HCT116 (cell line): ENCODE data around the gene TOMM70. TPM values are rescaled to one million over a fixed set of nuclear protein-coding genes. Genes with fewer than 3 reads are reported as not detected.

Experiments
- ATAC-seq: fragments of 200-7000 bp; cut with Tn5 transposase; 2 replicates; pipeline ENCODE4 v1.9.1; 2020; ENCODE audit warnings: mild to moderate bottlenecking, moderate library complexity
- Bru-seq: library from RNA; stranded (reverse); fragments of 400-500 nt; gene quantifications from one replicate; lab custom pipeline; 2021; lab: Mats Ljungman, UMichigan
- BruChase-seq, 2 experiments: library from RNA; stranded (reverse); fragments of 400-500 nt; gene quantifications; one replicate each; lab custom pipeline; 2021; lab: Mats Ljungman, UMichigan
- BruUV-seq: library from RNA; stranded (reverse); fragments of 400-500 nt; replicated peaks from 2 replicates; lab custom pipeline; 2021; lab: Mats Ljungman, UMichigan
- CTCF ChIA-PET: fragments of 300-600 bp; sonication (Branson Sonifier 250); formaldehyde crosslinking; loops from one replicate; lab custom pipeline; 2021; ENCODE audit warnings: antibody characterized with exemption; lab: Charles Lee
- POLR2A ChIA-PET: fragments of 300-600, 350-600 bp; sonication (Branson Sonifier 250); formaldehyde crosslinking; loops from one replicate; lab custom pipeline; 2021; ENCODE audit warnings: antibody characterized with exemption; lab: Charles Lee
- RAD21 ChIA-PET, 2 experiments: fragments of 300-600 bp; sonication (Branson Sonifier 250); formaldehyde crosslinking; loops; one replicate each; lab custom pipeline; 2023; ENCODE audit warnings: low total read pairs in 2 of 2; ENCODE audit not compliant: uncharacterized antibody in 2 of 2, unreplicated experiment in 2 of 2, low non-redundant PET in 1 of 2; lab: Charles Lee
- DNase-seq: peaks from one replicate; pipeline ENCODE4 v3.0.0-alpha.2; 2010; ENCODE audit warnings: low read depth, low spot score
- H2AFZ ChIP-seq: fragments of 200-600 bp; shearing (Covaris generic), sonication (generic); 2 replicates; pipeline ENCODE4 v1.6.1; 2017; ENCODE audit warnings: low read depth, mixed run types, mixed read lengths, antibody characterized with exemption, low read length; ENCODE audit not compliant: poor library complexity, severe bottlenecking
- H3K27ac ChIP-seq: 2 replicates; pipeline ENCODE4 v1.5.1; 2012; ENCODE audit warnings: low read depth, low read length
- H3K27me3 ChIP-seq: fragments of 200-600 bp; sonication (generic); 2 replicates; pipeline ENCODE4 v1.6.1; 2016; ENCODE audit warnings: mixed run types, low read length, mixed read lengths; ENCODE audit not compliant: insufficient read depth
- H3K36me3 ChIP-seq, 2 experiments: fragments of 200-500 bp in 1 of 2; fragments of 200-600 bp in 1 of 2; sonication (Bioruptor generic) in 1 of 2; sonication (generic) in 1 of 2; 2 replicates each; pipeline versions ENCODE4 v1.5.1 to v1.6.1; 2014 to 2016; ENCODE audit warnings: low read length in 2 of 2, inconsistent platforms in 1 of 2, mixed read lengths in 1 of 2, mixed run types in 1 of 2; ENCODE audit not compliant: insufficient read depth in 2 of 2, control insufficient read depth in 1 of 2
- H3K4me1 ChIP-seq, 2 experiments: fragments of 200-600 bp in 1 of 2; sonication (generic) in 1 of 2; 2 replicates each; pipeline versions ENCODE4 v1.5.1 to v1.6.1; 2012 to 2017; ENCODE audit warnings: low read length in 2 of 2, inconsistent platforms in 1 of 2, mild to moderate bottlenecking in 1 of 2, mixed read lengths in 1 of 2, mixed run types in 1 of 2, moderate library complexity in 1 of 2; ENCODE audit not compliant: insufficient read depth in 2 of 2, control insufficient read depth in 1 of 2
- H3K4me2 ChIP-seq: fragments of 200-600 bp; sonication (generic); 2 replicates; pipeline ENCODE4 v1.6.1; 2017; ENCODE audit warnings: mixed run types, low read length, mixed read lengths
- H3K4me3 ChIP-seq, 2 experiments: fragments of 200-600 bp in 1 of 2; sonication (generic) in 1 of 2; replicated peaks in 1 of 2; 2 replicates each; pipeline ENCODE4 v1.5.1; 2011 to 2016; ENCODE audit warnings: low read length in 2 of 2, control low read depth in 1 of 2, low read depth in 1 of 2, mild to moderate bottlenecking in 1 of 2, mixed read lengths in 1 of 2, mixed run types in 1 of 2
- H3K79me2 ChIP-seq: fragments of 200-600 bp; sonication (generic); 2 replicates; pipeline ENCODE4 v1.6.1; 2017; ENCODE audit warnings: mild to moderate bottlenecking, mixed run types, low read length, moderate library complexity, mixed read lengths; ENCODE audit not compliant: insufficient read depth
- H3K9ac ChIP-seq: fragments of 200-600 bp; sonication (generic); 2 replicates; pipeline ENCODE4 v1.6.1; 2016; ENCODE audit warnings: low read length, mixed read lengths
- H3K9me2 ChIP-seq: fragments of 200-600 bp; sonication (generic), shearing (Covaris generic); 2 replicates; pipeline ENCODE4 v1.6.1; 2017; ENCODE audit warnings: mixed run types, mild to moderate bottlenecking, moderate library complexity; ENCODE audit not compliant: insufficient read depth
- H3K9me3 ChIP-seq, 2 experiments: fragments of 200-500 bp in 1 of 2; fragments of 200-600 bp in 1 of 2; sonication (Bioruptor generic) in 1 of 2; sonication (generic) in 1 of 2; 2 replicates each; pipeline ENCODE4 v1.6.1; 2014 to 2017; ENCODE audit warnings: low read length in 2 of 2, mixed read lengths in 2 of 2, inconsistent platforms in 1 of 2, low read depth in 1 of 2, mild to moderate bottlenecking in 1 of 2, mixed run types in 1 of 2, moderate library complexity in 1 of 2; ENCODE audit not compliant: control insufficient read depth in 1 of 2, insufficient read depth in 1 of 2
- H4K20me1 ChIP-seq: fragments of 200-600 bp; sonication (generic), shearing (Covaris generic); 2 replicates; pipeline ENCODE4 v1.6.1; 2017; ENCODE audit warnings: mixed run types, mild to moderate bottlenecking, moderate library complexity; ENCODE audit not compliant: insufficient read depth
- CBX3 ChIP-seq: IDR thresholded peaks from 2 replicates; pipeline ENCODE4 v1.6.1; 2012; ENCODE audit warnings: low read depth
- CEBPB ChIP-seq: IDR thresholded peaks from 2 replicates; pipeline ENCODE4 v1.6.1; 2012; ENCODE audit warnings: low read depth
- EGR1 ChIP-seq: IDR thresholded peaks from 2 replicates; pipeline ENCODE4 v1.6.1; 2012; ENCODE audit warnings: low read depth
- ELF1 ChIP-seq: IDR thresholded peaks from 2 replicates; pipeline ENCODE4 v1.6.1; 2012; ENCODE audit warnings: low read depth, borderline replicate concordance
- EZH2 ChIP-seq: fragments of 200-600 bp; sonication (generic); IDR thresholded peaks from 2 replicates; pipeline ENCODE4 v1.6.1; 2017; ENCODE audit warnings: antibody characterized with exemption, mixed run types
- FOSL1 ChIP-seq: IDR thresholded peaks from 2 replicates; pipeline ENCODE4 v1.6.1; 2012; ENCODE audit warnings: low read depth
- MAX ChIP-seq: IDR thresholded peaks from 2 replicates; pipeline ENCODE4 v1.6.1; 2012
- POLR2A ChIP-seq: IDR thresholded peaks from 2 replicates; pipeline ENCODE4 v1.7.0; 2011; ENCODE audit warnings: borderline replicate concordance; ENCODE audit not compliant: insufficient read depth, insufficient read length; ENCODE audit errors: extremely low read depth
- POLR2AphosphoS5 ChIP-seq: IDR thresholded peaks from 2 replicates; pipeline ENCODE4 v1.6.1; 2011; ENCODE audit warnings: mild to moderate bottlenecking, low read depth, low read length, moderate library complexity
- SIN3A ChIP-seq: IDR thresholded peaks from 2 replicates; pipeline ENCODE4 v1.6.1; 2012; ENCODE audit warnings: low read depth
- SP1 ChIP-seq: IDR thresholded peaks from 2 replicates; pipeline ENCODE4 v1.6.1; 2012; ENCODE audit warnings: low read depth
- SRF ChIP-seq: IDR thresholded peaks from 2 replicates; pipeline ENCODE4 v1.6.1; 2012; ENCODE audit warnings: low read depth
- TCF7L2 ChIP-seq: IDR thresholded peaks from 2 replicates; pipeline ENCODE4 v1.7.0; 2011; ENCODE audit warnings: borderline replicate concordance, inconsistent platforms; ENCODE audit not compliant: insufficient read depth, insufficient read length; ENCODE audit errors: extremely low read depth
- YY1 ChIP-seq: IDR thresholded peaks from 2 replicates; pipeline ENCODE4 v1.6.1; 2011; ENCODE audit warnings: low read length, low read depth, moderate library complexity, mild to moderate bottlenecking; ENCODE audit not compliant: insufficient replicate concordance; ENCODE audit errors: extremely low read depth
- ZFX ChIP-seq: fragments of 450-650 bp; IDR thresholded peaks from 2 replicates; pipeline ENCODE4 v1.6.1; 2017
- intact Hi-C: fragments of 100-400 bp; cut with micrococcal nuclease; formaldehyde crosslinking; loops from 2 replicates; pipeline ENCODE4 v1.10.0; 2022
- long read RNA-seq: library from polyadenylated mRNA; unstranded; transcript quantifications from one replicate; pipeline ENCODE4 v2.0.0, GENCODE V29; 2021; ENCODE audit not compliant: unreplicated experiment
- polyA plus RNA-seq: library from polyadenylated mRNA; unstranded; fragments of >200 nt; gene quantifications from 2 replicates; pipeline ENCODE4 v1.2.1, GENCODE V29; 2012; ENCODE audit warnings: missing spikeins
- total RNA-seq: library from RNA; stranded (reverse); gene quantifications from one replicate; pipeline ENCODE4 v1.2.1, GENCODE V29; 2021; ENCODE audit not compliant: unreplicated experiment

TOMM70 gene
- total RNA-seq (54.9 TPM), Bru-seq, nascent RNA (percentile 89 among the genes with signal in this experiment), BruChase-seq, experiment 1, labeled RNA remaining after a 6-hour chase (percentile 95 among the genes with signal in this experiment), BruChase-seq, experiment 2, labeled RNA remaining after a 2-hour chase (percentile 89 among the genes with signal in this experiment)
- polyA plus RNA-seq: 18.4 and 25.3 TPM in 2 replicates
- long read RNA-seq, full-length matches to known transcripts: 118 of 152 reads
- long read RNA-seq, partial matches to known transcripts: 30 of 152 reads
- long read RNA-seq, other reads (novel, unspliced or antisense): 4 of 152 reads

DNA sequence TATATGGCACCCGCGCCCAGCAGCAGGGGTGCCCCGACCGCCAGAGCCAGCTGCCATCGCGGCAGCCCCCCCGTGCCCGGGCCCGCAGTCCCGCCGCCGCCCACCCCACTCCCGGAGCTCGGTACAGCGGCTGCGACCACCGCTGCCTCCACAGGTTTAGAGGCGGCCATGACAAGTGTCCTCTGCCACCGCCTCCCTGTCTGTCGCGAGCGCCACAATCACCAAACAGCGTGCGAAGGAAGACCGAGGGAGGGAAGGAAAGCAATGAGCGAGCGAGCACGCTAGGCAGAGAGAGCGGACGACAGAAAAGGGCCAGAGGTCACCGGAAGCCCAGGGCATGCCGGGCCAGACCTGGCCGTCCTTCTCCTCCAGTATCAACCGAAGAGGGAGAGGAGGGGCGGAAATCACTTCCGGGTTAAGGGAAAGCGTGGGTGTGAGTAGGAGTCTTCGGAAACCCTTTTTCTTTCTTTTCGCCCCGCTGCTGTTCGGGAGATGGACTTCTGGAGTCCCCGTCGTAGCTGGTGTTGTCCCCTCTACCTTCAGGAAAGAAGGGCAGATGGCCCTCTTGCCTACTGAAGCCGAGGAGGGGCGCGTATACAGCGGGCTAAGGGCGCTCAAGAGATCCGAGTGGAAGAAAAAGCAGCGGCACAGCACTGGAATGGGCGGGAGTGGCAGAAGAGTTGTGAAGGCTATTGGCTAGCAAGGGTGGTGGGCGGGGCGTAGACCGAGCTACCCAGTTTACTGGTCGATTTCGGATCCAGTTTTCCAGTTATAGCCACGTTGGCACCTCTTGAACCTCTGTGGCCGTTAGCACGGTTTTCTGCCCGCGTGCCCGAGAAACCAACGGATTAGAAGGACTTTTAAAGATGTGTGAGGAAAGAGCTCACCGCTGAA is at the start of gene TOMM70, which contains the start of gene LNP1:
TOMM70 (minus strand) TSS at position 310 of the 894 bp plus-strand sequence; CDS start at position 170, 140 bp downstream.
LNP1 (plus strand) TSS at position 760 of the 894 bp plus-strand sequence. CDS start 28,191 bp downstream, outside the sequence.
- H3K27ac ChIP-seq: peak within 1 kb of the TSS; percentile 78
- H3K9me2 ChIP-seq: no peaks in the 10 kb centered on the region
- H3K9ac ChIP-seq: peak within 1 kb of the TSS; percentile 74
- intact Hi-C loops: no loop called here
- peak; percentile 95 for ATAC-seq
- no peaks in the 10 kb centered on the region for H3K9me3 ChIP-seq
- TF ChIP-seq SP1 (peak; percentile 51; the same call in 1 of the 2 replicates), ELF1 (peak; percentile 63), TCF7L2 (peak; percentile 25), CEBPB (no peak), CBX3 (no peak), ZFX (peak; percentile 81; the same call in 1 of the 2 replicates), POLR2A (peak; percentile 63), EGR1 (peak; percentile 100), YY1 (peak; percentile 43), MAX (peak; percentile 90; the same call in 1 of the 2 replicates), POLR2AphosphoS5 (peak; percentile 90), EZH2 (no peak), SRF (0 out of 2 replicates have a peak, but pooled peaks have one; percentile 45), SIN3A (0 out of 2 replicates have a peak, but pooled peaks have one; percentile 81), FOSL1 (no peak)
- peaks cover 14 to 24% of the 10 kb centered on the region in 2 experiments for H3K4me1 ChIP-seq
- 0 out of 2 replicates have a peak, but pooled peaks cover 3% of the 10 kb centered on the region for H4K20me1 ChIP-seq
- CTCF ChIA-PET: interaction anchor here (1.0 kb wide), 1 partner anchor 62 kb away, joined by 4 read pairs; no protein-coding TSS in a partner anchor
- TSS peak; percentile 82 for BruUV-seq
- POLR2A ChIA-PET: interaction anchor here (0.6 to 1.6 kb wide), 8 partner anchors 9 to 1674 kb away, joined by 3 read pairs; no protein-coding TSS in a partner anchor
- H2AFZ ChIP-seq: peak within 1 kb of the TSS; percentile 64
- peak within 1 kb of the TSS; percentile 72 to 93 for H3K4me3 ChIP-seq
- H3K4me2 ChIP-seq: peak within 1 kb of the TSS; percentile 91
- peak; percentile 87 for DNase-seq
- H3K79me2 ChIP-seq: peaks cover 49% of the 10 kb centered on the region
- H3K27me3 ChIP-seq: no peaks in the 10 kb centered on the region
- no peaks in the 10 kb centered on the region for H3K36me3 ChIP-seq
- RAD21 ChIA-PET: no interaction called here
